Neural cell (in vitro differentiated cells): ENCODE data around the gene TMEM40.

Source experiments
- CTCF ChIP-seq: fragments of 450-650 bp; IDR thresholded peaks from 2 replicates; pipeline ENCODE4 v1.5.1; 2014; ENCODE audit warnings: antibody characterized with exemption, mild to moderate bottlenecking, moderate library complexity; ENCODE audit not compliant: poor library complexity, severe bottlenecking
- EP300 ChIP-seq: fragments of 450-650 bp; conservative IDR thresholded peaks from 2 replicates; pipeline ENCODE4 v1.6.1; 2014; ENCODE audit warnings: antibody characterized with exemption, mild to moderate bottlenecking, moderate library complexity; ENCODE audit not compliant: poor library complexity, severe bottlenecking
- EZH2 ChIP-seq: fragments of 200-600, 300-800 bp; shearing (Covaris generic), sonication (generic); IDR thresholded peaks from 2 replicates; pipeline ENCODE4 v1.6.1; 2014; ENCODE audit warnings: antibody characterized with exemption, low read length, borderline replicate concordance, mild to moderate bottlenecking; ENCODE audit not compliant: insufficient read depth, poor library complexity, severe bottlenecking
- MXI1 ChIP-seq: fragments of 450-650 bp; conservative IDR thresholded peaks from 2 replicates; pipeline ENCODE4 v1.6.1; 2014; ENCODE audit warnings: antibody characterized with exemption, mild to moderate bottlenecking; ENCODE audit not compliant: poor library complexity, severe bottlenecking
- POLR2AphosphoS5 ChIP-seq: IDR thresholded peaks from 2 replicates; pipeline ENCODE4 v1.6.1; 2012
- RAD21 ChIP-seq: fragments of 450-650 bp; conservative IDR thresholded peaks from 2 replicates; pipeline ENCODE4 v1.6.1; 2014; ENCODE audit warnings: antibody characterized with exemption, mild to moderate bottlenecking, moderate library complexity
- REST ChIP-seq: IDR thresholded peaks from 2 replicates; pipeline ENCODE4 v1.6.1; 2012; ENCODE audit warnings: borderline replicate concordance
- SMC3 ChIP-seq: fragments of 450-650 bp; conservative IDR thresholded peaks from 2 replicates; pipeline ENCODE4 v1.6.1; 2014; ENCODE audit warnings: antibody characterized with exemption, mild to moderate bottlenecking, moderate library complexity; ENCODE audit not compliant: poor library complexity
- TAF1 ChIP-seq: IDR thresholded peaks from 2 replicates; pipeline ENCODE4 v1.6.1; 2012; ENCODE audit warnings: low read depth

- TF ChIP-seq SMC3 (no peak), EP300 (no peak), CTCF (no peak), RAD21 (no peak), MXI1 (no peak), EZH2 (no peak), REST (no peak), POLR2AphosphoS5 (no peak), TAF1 (no peak)
These were observed 14.6 kb upstream of the TMEM40 start for GRCh38 chr3:12773710-12774086.
